ENCODE results near the gene SCYGR1.

SCYGR1 gene

DNA sequence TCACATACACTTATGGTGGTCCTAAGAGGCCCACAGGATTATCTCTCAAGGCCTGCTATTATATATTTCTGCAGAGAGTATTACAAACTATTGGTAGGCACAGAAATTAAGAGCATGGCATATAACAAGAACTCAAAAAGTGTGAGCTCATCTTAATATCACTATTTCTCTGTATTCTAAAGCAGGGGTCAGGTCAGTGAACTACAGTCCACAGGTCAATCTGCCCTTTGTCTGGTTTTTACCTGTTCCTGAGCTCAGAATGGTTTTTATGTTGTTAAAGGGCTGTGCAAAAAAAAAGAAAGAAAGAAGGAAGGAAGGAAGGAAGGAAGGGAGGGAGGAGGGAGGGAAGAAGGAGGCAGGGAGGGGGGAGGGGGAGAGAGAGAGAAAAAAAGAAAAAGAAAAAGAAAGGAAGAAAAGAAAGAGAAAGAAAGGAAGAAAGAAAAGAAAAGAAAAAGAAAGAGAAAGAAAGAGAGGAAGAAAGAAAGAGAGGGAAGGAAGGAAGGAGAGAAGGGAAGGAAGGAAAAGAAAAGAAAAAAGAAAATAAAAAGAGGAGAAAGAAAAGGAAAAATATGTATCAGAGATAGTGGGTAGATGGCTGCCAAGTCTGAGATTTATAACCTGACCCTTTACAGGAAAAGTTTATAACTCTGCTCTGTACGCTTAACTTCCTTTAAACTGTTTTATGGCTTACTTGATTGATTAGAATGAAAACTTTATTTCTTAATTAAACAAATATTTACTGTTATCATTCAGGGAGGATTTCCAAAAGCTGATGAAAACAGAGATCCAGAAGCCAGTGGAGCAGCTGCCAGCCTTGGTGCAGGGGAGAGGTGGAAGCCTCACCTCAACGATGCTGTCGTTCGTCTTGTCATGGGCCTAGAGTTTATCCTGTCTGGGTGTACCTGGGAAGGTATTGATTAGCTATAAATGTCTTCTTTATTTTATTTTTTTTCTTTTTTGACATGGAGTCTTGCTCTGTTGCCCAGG lies 11.2 kb upstream of the SCYGR1 start:
- TF ChIP-seq, protein P1, sequence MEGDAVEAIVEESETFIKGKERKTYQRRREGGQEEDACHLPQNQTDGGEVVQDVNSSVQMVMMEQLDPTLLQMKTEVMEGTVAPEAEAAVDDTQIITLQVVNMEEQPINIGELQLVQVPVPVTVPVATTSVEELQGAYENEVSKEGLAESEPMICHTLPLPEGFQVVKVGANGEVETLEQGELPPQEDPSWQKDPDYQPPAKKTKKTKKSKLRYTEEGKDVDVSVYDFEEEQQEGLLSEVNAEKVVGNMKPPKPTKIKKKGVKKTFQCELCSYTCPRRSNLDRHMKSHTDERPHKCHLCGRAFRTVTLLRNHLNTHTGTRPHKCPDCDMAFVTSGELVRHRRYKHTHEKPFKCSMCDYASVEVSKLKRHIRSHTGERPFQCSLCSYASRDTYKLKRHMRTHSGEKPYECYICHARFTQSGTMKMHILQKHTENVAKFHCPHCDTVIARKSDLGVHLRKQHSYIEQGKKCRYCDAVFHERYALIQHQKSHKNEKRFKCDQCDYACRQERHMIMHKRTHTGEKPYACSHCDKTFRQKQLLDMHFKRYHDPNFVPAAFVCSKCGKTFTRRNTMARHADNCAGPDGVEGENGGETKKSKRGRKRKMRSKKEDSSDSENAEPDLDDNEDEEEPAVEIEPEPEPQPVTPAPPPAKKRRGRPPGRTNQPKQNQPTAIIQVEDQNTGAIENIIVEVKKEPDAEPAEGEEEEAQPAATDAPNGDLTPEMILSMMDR (IDR thresholded peaks at IDR 0.05; ENCODE audit: unreplicated experiment in 3 of 3), result no peak
- no peak overlapping the region for H3K27ac Mint-ChIP-seq
- H3K4me1 Mint-ChIP-seq, result no peaks in the 10 kb centered on the region
- no peaks in the 10 kb centered on the region for H3K9me3 Mint-ChIP-seq
- H3K27me3 Mint-ChIP-seq (ENCODE audit: low read depth), result peaks cover 4% of the 10 kb centered on the region
- no peaks in the 10 kb centered on the region for H3K36me3 Mint-ChIP-seq (ENCODE audit: low read depth)
- H3K4me3 Mint-ChIP-seq, result no peak overlapping the region

DNA sequence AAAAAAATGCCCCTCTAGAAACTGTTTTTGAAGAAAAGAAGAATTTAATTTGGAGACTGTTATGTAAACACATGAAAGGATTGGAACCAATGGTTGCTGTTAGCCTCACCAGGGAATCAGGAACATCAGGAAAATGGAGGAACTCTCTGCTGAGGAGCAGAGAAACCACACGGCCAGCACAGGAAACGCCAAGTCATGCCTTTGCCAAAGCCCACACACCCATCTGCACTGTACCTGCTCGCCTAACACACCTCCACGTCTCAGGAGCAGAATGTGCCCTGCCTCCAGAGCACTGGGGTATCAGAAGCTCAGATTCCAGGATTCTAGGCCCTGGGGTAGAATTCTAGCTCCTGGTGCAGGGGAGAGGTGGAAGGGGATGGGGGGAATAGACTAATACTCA lies 9.8 kb upstream of the SCYGR1 start:
- no peaks in the 10 kb centered on the region for H3K9me3 Mint-ChIP-seq
- TF ChIP-seq, protein P1 (IDR thresholded peaks at IDR 0.05; ENCODE audit: unreplicated experiment in 3 of 3), result no peak
- peaks cover 4% of the 10 kb centered on the region for H3K27me3 Mint-ChIP-seq (ENCODE audit: low read depth)
- peaks cover 3% of the 10 kb centered on the region for H3K4me1 Mint-ChIP-seq
- no peaks in the 10 kb centered on the region for H3K36me3 Mint-ChIP-seq (ENCODE audit: low read depth)
- H3K4me3 Mint-ChIP-seq, result no peak overlapping the region
- H3K27ac Mint-ChIP-seq, result no peak overlapping the region

DNA sequence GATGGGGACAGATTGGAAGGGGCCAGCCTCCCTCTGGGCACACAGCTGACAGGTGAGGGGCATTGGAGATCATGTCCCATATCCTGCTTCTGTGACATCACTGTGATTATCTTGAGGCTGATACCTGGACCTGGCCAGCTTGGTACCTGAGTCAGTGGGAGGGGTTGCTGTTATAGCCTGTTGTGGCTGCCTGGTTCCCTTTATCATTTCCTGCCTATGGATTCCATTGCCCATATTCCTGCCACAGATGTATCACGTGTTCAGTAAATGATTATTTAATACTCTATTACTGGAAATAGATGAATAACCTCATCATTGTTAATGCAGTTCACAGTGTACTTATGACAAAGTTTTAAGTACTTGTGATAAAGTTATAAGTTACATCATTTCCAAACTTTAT lies 7.8 kb upstream of the SCYGR1 start:
- H3K9me3 Mint-ChIP-seq, result no peaks in the 10 kb centered on the region

DNA sequence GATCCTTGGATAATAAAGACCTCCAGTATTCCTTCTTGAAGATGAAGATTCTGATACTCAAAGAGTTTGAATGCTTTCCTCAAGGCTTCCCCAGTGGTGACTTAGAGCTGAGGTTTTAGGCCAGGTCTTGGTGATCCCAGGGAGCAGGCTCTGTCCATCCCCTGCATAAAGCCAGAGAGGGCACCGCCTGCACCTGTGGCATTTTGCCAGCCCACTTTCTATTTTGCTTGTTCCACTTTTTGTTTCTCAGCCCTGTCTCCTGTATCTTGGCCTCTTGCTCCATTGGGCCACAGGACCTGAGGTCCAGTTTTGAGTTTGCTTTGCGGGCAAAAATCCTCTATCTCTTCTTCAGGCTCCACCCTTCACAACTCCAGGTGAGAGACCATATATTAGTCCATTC lies 6.7 kb upstream of the SCYGR1 start:
- H3K4me1 Mint-ChIP-seq, result peaks cover 3% of the 10 kb centered on the region
- no peak overlapping the region for H3K27ac Mint-ChIP-seq
- no peak overlapping the region for H3K4me3 Mint-ChIP-seq
- H3K27me3 Mint-ChIP-seq (ENCODE audit: low read depth), result peaks cover 4% of the 10 kb centered on the region
- H3K9me3 Mint-ChIP-seq, result no peaks in the 10 kb centered on the region
- TF ChIP-seq, protein P1 (IDR thresholded peaks at IDR 0.05; ENCODE audit: unreplicated experiment in 3 of 3), result no peak
- H3K36me3 Mint-ChIP-seq (ENCODE audit: low read depth), result no peaks in the 10 kb centered on the region

More for the DNA sequence above, 7.8 kb upstream of the SCYGR1 start:
- Mint-ChIP-seq H3K4me3 (no peak overlapping the region), H3K4me1 (peaks cover 3% of the 10 kb centered on the region), H3K27ac (no peak overlapping the region), H3K27me3 (ENCODE audit: low read depth) (peaks cover 2% of the 10 kb centered on the region), H3K36me3 (ENCODE audit: low read depth) (no peaks in the 10 kb centered on the region)
- TF ChIP-seq, protein P1 (IDR thresholded peaks at IDR 0.05; ENCODE audit: unreplicated experiment in 3 of 3), result no peak

- Mint-ChIP-seq H3K4me3 (no peak overlapping the region), H3K4me1 (peaks cover 3% of the 10 kb centered on the region), H3K27me3 (ENCODE audit: low read depth) (peaks cover 4% of the 10 kb centered on the region), H3K36me3 (ENCODE audit: low read depth) (no peaks in the 10 kb centered on the region), H3K27ac (no peak overlapping the region), H3K9me3 (no peaks in the 10 kb centered on the region)
- TF ChIP-seq, protein P1 (IDR thresholded peaks at IDR 0.05; ENCODE audit: unreplicated experiment in 3 of 3), result no peak
These were observed 2.9 kb upstream of the SCYGR1 start for GRCh38 chr2:227390468-227391256.
